GM19351 (cell line): ENCODE data around the gene ZNF567.
"Not testable (repeated sequence)": the region's sequence is repeated elsewhere in the genome, so short reads cannot be mapped to it uniquely, and the experiment has no call there.

Experiments
- ATAC-seq: cut with Tn5 transposase; IDR thresholded peaks from one replicate; pipeline ENCODE4 v1.9.1; 2021; ENCODE audit warnings: mild to moderate bottlenecking, moderate library complexity; ENCODE audit not compliant: unreplicated experiment

The ZNF567 gene

DNA sequence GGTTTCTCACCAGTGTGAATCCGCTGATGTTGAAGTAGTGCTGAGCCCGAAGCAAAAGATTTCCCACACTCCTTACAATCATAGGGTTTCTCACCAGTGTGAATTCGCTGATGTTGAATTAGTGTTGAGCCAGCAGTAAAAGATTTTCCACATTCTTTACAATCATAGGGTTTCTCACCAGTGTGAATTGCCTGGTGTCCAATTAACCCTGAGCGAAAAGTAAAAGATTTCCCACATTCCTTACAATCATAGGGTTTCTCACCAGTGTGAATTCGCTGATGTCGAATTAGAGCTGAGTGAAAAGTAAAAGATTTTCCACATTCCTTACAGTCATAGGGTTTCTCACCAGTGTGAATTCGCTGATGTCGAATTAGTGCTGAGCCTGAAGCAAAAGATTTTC is 62.2 kb downstream of the ZNF567 start:
- not testable (repeated sequence) for ATAC-seq

- ATAC-seq: no peak
Measured at GRCh38 chr19:36750066-36750691, 62.8 kb downstream of the ZNF567 start.
